Caki2 (cell line): ENCODE results near the gene RBM6. TPM values are rescaled to one million over a fixed set of nuclear protein-coding genes. Genes with fewer than 3 reads are reported as not detected.
"Not testable (repeated sequence)": the region's sequence is repeated elsewhere in the genome, so short reads cannot be mapped to it uniquely, and the experiment has no call there.

Experiments
- DNase-seq: peaks from one replicate; pipeline ENCODE4 v3.0.0-alpha.2; 2015; ENCODE audit warnings: low read depth
- in situ Hi-C: cut with HindIII; loops from 2 replicates; pipeline ENCODE4 v1.10.0; 2016; ENCODE audit warnings: low sequenced_read_pairs, low pct_unique_long_range_greater_than_20kb, mixed read lengths
- total RNA-seq: library from RNA; depleted of rRNA; stranded (reverse); fragments of >200 nt; shearing (Covaris generic); gene quantifications from 2 replicates; pipeline ENCODE4 v1.2.3, GENCODE V29; 2014; ENCODE audit warnings: low replicate concordance

RBM6 gene
- total RNA-seq, 1 experiment from 2014 or later = 7.1 TPM

GRCh38 chr3:50044976-50045375 lies 105.0 kb downstream of the RBM6 start:
- in situ Hi-C loops = no loop called here
- DNase-seq = no peak

- no peak for DNase-seq
- in situ Hi-C loops = no loop called here
Measured at GRCh38 chr3:50047426-50047825, 107.5 kb downstream of the RBM6 start.

GRCh38 chr3:50050361-50050760 lies 110.4 kb downstream of the RBM6 start:
- in situ Hi-C loops = no loop called here
- peak; percentile 10 for DNase-seq

GRCh38 chr3:50057756-50058155 lies 117.8 kb downstream of the RBM6 start:
- in situ Hi-C loops = no loop called here

GRCh38 chr3:50068134-50068533 lies 128.2 kb downstream of the RBM6 start:
- no peak for DNase-seq
- in situ Hi-C loops = no loop called here

More at GRCh38 chr3:50057756-50058155, 117.8 kb downstream of the RBM6 start:
- DNase-seq = no peak

- no peak for DNase-seq
- in situ Hi-C loops = no loop called here
Measured at GRCh38 chr3:50078091-50078490, 138.1 kb downstream of the RBM6 start.

GRCh38 chr3:50078622-50079021 lies 138.7 kb downstream of the RBM6 start:
- in situ Hi-C loops = no loop called here
- DNase-seq = no peak

- in situ Hi-C loops = not testable (repeated sequence)
Measured at GRCh38 chr3:50084951-50085350, 145.0 kb downstream of the RBM6 start.

GRCh38 chr3:50088725-50089608 lies 149.0 kb downstream of the RBM6 start, which contains the start of gene RBM5:
Gene RBM5 (plus strand): TSS chr3:50088919. CDS start chr3:50090435, 1,516 bp downstream.
- in situ Hi-C loops = no loop called here

More at GRCh38 chr3:50084951-50085350, 145.0 kb downstream of the RBM6 start:
- DNase-seq = not testable (repeated sequence)

GRCh38 chr3:50089609-50089945 lies 149.6 kb downstream of the RBM6 start:
- DNase-seq = no peak
- in situ Hi-C loops = no loop called here

More at GRCh38 chr3:50088725-50089608, 149.0 kb downstream of the RBM6 start, which contains the start of gene RBM5:
- DNase-seq = peak; percentile 81

- no peak for DNase-seq
- in situ Hi-C loops = no loop called here
Measured at GRCh38 chr3:50090984-50091383, 151.0 kb downstream of the RBM6 start.

GRCh38 chr3:50095352-50095998 lies 155.5 kb downstream of the RBM6 start:
- no peak for DNase-seq
- in situ Hi-C loops = no loop called here

GRCh38 chr3:50100386-50100785 lies 160.4 kb downstream of the RBM6 start:
- DNase-seq = no peak
- in situ Hi-C loops = no loop called here

GRCh38 chr3:50100956-50101845 lies 161.3 kb downstream of the RBM6 start:
- in situ Hi-C loops = no loop called here
- no peak for DNase-seq

GRCh38 chr3:50102558-50102957 lies 162.6 kb downstream of the RBM6 start:
- DNase-seq = no peak
- in situ Hi-C loops = no loop called here

GRCh38 chr3:50111757-50112156 lies 171.8 kb downstream of the RBM6 start:
- in situ Hi-C loops = no loop called here
- no peak for DNase-seq

GRCh38 chr3:50112462-50112861 lies 172.5 kb downstream of the RBM6 start:
- peak; percentile 48 for DNase-seq
- in situ Hi-C loops = no loop called here

GRCh38 chr3:50117120-50117519 lies 177.2 kb downstream of the RBM6 start:
- in situ Hi-C loops = no loop called here
- DNase-seq = no peak
